Activated CD8-positive, alpha-beta memory T cell treated with anti-CD3 and anti-CD28 coated beads for 1 hour (primary cell): Measurements from ENCODE around the gene CRLF1.

Experiments
- DNase-seq, 2 donors: peaks; one replicate each; pipeline ENCODE4 v3.0.0-alpha.2; 2020; ENCODE audit warnings: low read depth in 1 of 2; ENCODE audit errors: extremely low read depth in 1 of 2

Gene CRLF1

GRCh38 chr19:18636183-18636968 lies 29.8 kb upstream of the CRLF1 start:
- peak; percentile 96 to 98 for DNase-seq

GRCh38 chr19:18635831-18636182 lies 29.2 kb upstream of the CRLF1 start:
- no peak for DNase-seq

GRCh38 chr19:18634612-18635297 lies 28.2 kb upstream of the CRLF1 start:
- no peak for DNase-seq

- DNase-seq, result no peak
These were observed 26.7 kb upstream of the CRLF1 start for GRCh38 chr19:18633321-18633720.

- DNase-seq, result no peak
These were observed 22.8 kb upstream of the CRLF1 start for GRCh38 chr19:18629166-18630088.

GRCh38 chr19:18626906-18627305 lies 20.3 kb upstream of the CRLF1 start:
- DNase-seq, result no peak

- no peak for DNase-seq
These were observed 14.3 kb upstream of the CRLF1 start for GRCh38 chr19:18620902-18621301.

GRCh38 chr19:18620311-18620710 lies 13.7 kb upstream of the CRLF1 start:
- no peak for DNase-seq

GRCh38 chr19:18618236-18618635 lies 11.6 kb upstream of the CRLF1 start:
- DNase-seq, result no peak

GRCh38 chr19:18617562-18617961 lies 11.0 kb upstream of the CRLF1 start:
- no peak for DNase-seq

- DNase-seq, result no peak
These were observed 9.4 kb upstream of the CRLF1 start for GRCh38 chr19:18616023-18616422.

GRCh38 chr19:18613589-18614234 lies 7.1 kb upstream of the CRLF1 start:
- no peak for DNase-seq

GRCh38 chr19:18612772-18613588 lies 6.4 kb upstream of the CRLF1 start, which contains the start of gene TMEM59L:
TMEM59L (plus strand) TSS chr19:18612870; CDS start chr19:18612959, 89 bp downstream.
- DNase-seq, result no peak

GRCh38 chr19:18612051-18612771 lies 5.6 kb upstream of the CRLF1 start:
- DNase-seq, result no peak

GRCh38 chr19:18611327-18612050 lies 4.9 kb upstream of the CRLF1 start:
- no peak for DNase-seq

GRCh38 chr19:18610556-18611326 lies 4.1 kb upstream of the CRLF1 start:
- DNase-seq, result no peak

GRCh38 chr19:18610245-18610555 lies 3.6 kb upstream of the CRLF1 start:
- DNase-seq, result no peak

- no peak for DNase-seq
These were observed 3.1 kb upstream of the CRLF1 start for GRCh38 chr19:18609717-18610051.
